ENCODE measurements around the gene RRBP1. TPM values are rescaled to one million over a fixed set of nuclear protein-coding genes. Genes with fewer than 3 reads are reported as not detected.
"Not testable (repeated sequence)": the region's sequence is repeated elsewhere in the genome, so short reads cannot be mapped to it uniquely, and the experiment has no call there.

Gene RRBP1
- total RNA-seq, 1 donor from 2014 or later = 73.1 TPM

GRCh38 chr20:17659801-17660200 is 22.2 kb downstream of the RRBP1 start:
- TF ChIP-seq, protein P1, sequence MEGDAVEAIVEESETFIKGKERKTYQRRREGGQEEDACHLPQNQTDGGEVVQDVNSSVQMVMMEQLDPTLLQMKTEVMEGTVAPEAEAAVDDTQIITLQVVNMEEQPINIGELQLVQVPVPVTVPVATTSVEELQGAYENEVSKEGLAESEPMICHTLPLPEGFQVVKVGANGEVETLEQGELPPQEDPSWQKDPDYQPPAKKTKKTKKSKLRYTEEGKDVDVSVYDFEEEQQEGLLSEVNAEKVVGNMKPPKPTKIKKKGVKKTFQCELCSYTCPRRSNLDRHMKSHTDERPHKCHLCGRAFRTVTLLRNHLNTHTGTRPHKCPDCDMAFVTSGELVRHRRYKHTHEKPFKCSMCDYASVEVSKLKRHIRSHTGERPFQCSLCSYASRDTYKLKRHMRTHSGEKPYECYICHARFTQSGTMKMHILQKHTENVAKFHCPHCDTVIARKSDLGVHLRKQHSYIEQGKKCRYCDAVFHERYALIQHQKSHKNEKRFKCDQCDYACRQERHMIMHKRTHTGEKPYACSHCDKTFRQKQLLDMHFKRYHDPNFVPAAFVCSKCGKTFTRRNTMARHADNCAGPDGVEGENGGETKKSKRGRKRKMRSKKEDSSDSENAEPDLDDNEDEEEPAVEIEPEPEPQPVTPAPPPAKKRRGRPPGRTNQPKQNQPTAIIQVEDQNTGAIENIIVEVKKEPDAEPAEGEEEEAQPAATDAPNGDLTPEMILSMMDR (conservative IDR thresholded peaks at IDR 0.05; ENCODE audit: low read depth, low read length) = peak; percentile 23
- no peak for DNase-seq (ENCODE audit: low read depth)
- no peak overlapping the region for H3K4me3 ChIP-seq (ENCODE audit: low read depth, low read length)

- H3K4me3 ChIP-seq (ENCODE audit: low read depth, low read length); DNase-seq (ENCODE audit: low read depth): not testable (repeated sequence)
Measured at GRCh38 chr20:17659344-17659743, 22.7 kb downstream of the RRBP1 start.

DNA sequence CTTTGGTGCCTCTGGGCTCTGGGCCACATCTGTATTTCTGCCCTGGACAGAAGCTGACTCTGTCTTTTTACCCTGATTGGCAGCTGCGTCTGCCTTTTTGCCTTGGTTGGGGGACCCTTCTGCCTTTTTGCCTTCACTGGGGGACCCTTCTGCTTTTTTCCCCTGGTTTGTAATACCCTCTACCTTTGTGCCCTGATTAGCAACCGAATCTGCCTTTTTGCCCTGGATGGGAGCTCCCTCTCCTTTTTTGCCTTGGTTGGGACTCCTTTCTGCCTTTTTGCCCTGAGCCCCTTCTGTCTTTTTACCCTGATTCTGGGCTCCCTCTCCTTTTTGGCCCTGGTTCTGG is 23.4 kb downstream of the RRBP1 start:
- TF ChIP-seq, protein P1 (conservative IDR thresholded peaks at IDR 0.05; ENCODE audit: low read depth, low read length) = no peak
- no peak for DNase-seq (ENCODE audit: low read depth)
- no peak overlapping the region for H3K4me3 ChIP-seq (ENCODE audit: low read depth, low read length)

GRCh38 chr20:17657898-17658647 is 24.0 kb downstream of the RRBP1 start:
- TF ChIP-seq, protein P1 (conservative IDR thresholded peaks at IDR 0.05; ENCODE audit: low read depth, low read length) = no peak
- no peak overlapping the region for H3K4me3 ChIP-seq (ENCODE audit: low read depth, low read length)
- no peak for DNase-seq (ENCODE audit: low read depth)

- TF ChIP-seq, protein P1 (conservative IDR thresholded peaks at IDR 0.05; ENCODE audit: low read depth, low read length) = no peak
Measured at GRCh38 chr20:17657079-17657825, 24.8 kb downstream of the RRBP1 start.

DNA sequence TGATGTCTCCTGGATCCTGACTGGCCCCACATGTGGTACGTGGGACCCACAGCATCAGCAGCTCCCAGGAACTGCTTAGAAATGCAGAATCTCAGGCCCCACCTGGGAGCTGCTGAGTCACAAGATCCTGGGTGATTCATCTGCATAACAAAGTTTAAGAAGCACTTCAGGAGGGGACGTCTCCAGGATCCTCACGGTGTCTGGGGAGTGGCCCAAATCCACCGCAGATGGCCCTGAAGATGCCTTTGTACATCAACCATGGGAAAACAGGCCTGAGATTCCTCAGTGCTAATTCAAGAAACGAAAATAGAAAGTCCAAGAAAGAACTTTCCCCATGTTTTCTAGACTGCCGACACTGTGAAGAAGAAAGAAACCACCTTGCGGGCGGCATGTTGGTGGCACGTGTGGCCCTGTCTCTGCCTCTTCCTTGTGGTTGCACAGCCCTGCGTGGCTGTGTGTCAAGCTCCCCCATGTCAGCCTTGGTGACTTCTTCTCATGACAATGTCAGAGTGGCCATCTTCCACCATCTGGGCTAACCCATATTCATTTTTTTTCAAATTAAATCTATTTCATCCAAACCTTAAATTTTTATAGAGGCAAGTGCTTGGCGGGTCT is 26.1 kb downstream of the RRBP1 start:
- H3K4me3 ChIP-seq (ENCODE audit: low read depth, low read length) = no peak overlapping the region
- DNase-seq (ENCODE audit: low read depth) = no peak
- TF ChIP-seq, protein P1 (conservative IDR thresholded peaks at IDR 0.05; ENCODE audit: low read depth, low read length) = no peak

More at GRCh38 chr20:17657079-17657825, 24.8 kb downstream of the RRBP1 start:
- no peak for DNase-seq (ENCODE audit: low read depth)
- no peak overlapping the region for H3K4me3 ChIP-seq (ENCODE audit: low read depth, low read length)

DNA sequence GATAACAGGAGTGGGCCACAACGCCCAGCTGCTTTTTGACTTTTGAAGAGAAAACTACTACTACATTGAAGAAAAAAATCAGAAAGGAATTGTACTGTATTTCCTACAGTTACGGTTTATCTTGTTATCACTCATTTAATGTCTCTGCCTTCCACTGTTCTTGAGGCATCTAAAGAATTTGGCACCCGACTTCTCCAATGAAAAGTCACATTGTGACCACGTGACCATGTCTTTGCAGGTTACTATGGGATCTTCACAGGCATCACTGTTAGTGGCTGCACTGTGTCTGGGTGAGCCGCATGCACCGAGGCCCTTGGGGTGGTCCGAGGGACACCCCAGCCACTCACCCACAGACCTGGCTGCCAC is 26.8 kb downstream of the RRBP1 start:
- no peak for DNase-seq (ENCODE audit: low read depth)
- TF ChIP-seq, protein P1 (conservative IDR thresholded peaks at IDR 0.05; ENCODE audit: low read depth, low read length) = no peak
- H3K4me3 ChIP-seq (ENCODE audit: low read depth, low read length) = no peak overlapping the region

Measured in epithelial cell of proximal tubule (primary cell).